HG02678 (cell line): ENCODE results near the gene NLRP7.
"Not testable (repeated sequence)": the region's sequence is repeated elsewhere in the genome, so short reads cannot be mapped to it uniquely, and the experiment has no call there.

ENCODE experiments used
- ATAC-seq: cut with Tn5 transposase; IDR thresholded peaks from one replicate; pipeline ENCODE4 v1.9.1; 2021; ENCODE audit warnings: mild to moderate bottlenecking, moderate library complexity; ENCODE audit not compliant: unreplicated experiment

Gene NLRP7

GRCh38 chr19:54947381-54947780 lies at the start of gene NLRP7:
Gene NLRP7, minus strand, starts transcription at chr19:54947530.
- ATAC-seq = no peak

DNA sequence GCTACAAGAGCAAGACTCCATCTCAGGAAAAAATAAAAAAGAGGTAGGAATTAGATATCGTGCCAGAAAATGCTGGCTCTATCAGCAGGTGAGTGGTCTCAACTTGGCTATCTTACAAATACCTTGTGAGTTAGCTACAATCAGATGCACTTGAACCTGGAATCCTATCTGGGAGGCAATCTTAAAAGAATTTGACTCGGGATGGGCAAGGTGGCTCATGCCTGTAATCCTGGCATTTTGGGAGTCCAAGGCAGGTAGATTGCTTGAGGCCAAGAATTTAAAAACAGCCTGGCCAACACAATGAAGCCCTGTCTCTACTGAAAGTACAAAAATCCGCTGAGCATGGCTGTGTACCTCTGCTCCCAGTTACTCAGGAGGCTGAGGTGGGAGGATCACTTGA lies 48.2 kb upstream of the NLRP7 start:
- no peak for ATAC-seq

DNA sequence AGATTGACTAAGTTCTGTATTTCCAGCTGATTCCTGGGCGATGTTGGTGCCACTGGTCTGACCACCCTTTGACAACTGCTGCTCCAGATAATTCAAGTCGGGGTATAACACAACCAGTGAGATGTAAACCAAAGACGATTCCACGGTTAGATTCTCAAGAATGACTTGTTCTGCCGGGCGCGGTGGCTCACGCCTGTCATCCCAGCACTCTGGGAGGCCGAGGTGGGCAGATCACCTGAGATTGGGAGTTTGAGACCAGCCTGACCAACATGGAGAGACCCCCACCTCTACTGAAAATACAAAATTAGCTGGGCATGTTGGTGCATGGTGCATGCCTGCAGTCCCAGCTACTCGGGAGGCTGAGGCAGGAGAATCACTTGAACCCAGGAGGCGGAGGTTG lies 42.2 kb upstream of the NLRP7 start:
- not testable (repeated sequence) for ATAC-seq

DNA sequence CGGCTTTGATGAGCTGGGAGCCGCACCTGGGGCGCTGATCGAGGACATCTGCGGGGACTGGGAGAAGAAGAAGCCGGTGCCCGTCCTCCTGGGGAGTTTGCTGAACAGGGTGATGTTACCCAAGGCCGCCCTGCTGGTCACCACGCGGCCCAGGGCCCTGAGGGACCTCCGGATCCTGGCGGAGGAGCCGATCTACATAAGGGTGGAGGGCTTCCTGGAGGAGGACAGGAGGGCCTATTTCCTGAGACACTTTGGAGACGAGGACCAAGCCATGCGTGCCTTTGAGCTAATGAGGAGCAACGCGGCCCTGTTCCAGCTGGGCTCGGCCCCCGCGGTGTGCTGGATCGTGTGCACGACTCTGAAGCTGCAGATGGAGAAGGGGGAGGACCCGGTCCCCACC lies 35.2 kb upstream of the NLRP7 start:
- ATAC-seq = not testable (repeated sequence)

GRCh38 chr19:54973229-54974090 lies 26.1 kb upstream of the NLRP7 start:
- ATAC-seq = not testable (repeated sequence)

- ATAC-seq = not testable (repeated sequence)
Measured at GRCh38 chr19:54971446-54971845, 24.1 kb upstream of the NLRP7 start.

DNA sequence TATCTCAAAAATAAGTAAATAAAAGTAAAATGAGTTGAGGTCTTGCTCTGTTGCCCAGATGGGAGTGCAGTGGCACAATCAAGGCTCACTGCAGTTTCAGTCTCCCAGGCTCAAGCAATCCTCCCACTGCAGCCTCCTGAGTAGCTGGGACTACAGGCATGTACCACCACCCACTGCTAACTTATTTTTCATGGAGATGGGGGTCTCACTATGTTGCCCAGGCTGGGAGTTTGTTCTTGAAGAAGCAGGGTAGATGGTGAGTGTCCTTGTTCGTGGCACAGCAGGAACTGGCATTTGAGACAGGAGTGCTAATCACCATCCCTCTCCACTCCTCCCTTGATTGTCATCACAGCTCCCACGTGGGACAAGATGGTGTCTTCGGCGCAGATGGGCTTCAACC lies 22.3 kb upstream of the NLRP7 start:
- no peak for ATAC-seq

DNA sequence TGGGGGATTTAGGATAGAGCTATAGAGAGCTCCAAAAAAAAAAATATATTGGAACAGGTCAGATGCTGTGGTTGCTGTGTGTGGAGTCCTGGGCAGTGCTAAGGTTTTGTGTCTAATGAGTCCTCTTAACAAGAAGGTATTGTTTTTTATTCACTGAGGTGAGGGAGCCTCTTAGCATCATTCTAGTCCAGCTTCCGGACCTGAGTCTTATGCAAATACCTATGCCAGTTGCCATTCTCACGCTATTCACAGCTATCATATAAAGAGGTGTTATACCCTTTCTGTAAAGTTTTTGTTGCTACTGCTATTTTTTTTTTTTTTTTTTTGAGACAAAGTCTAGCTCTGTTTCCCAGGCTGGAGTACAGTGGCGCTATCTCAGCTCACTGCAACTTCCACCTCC lies 20.3 kb upstream of the NLRP7 start:
- no peak for ATAC-seq

DNA sequence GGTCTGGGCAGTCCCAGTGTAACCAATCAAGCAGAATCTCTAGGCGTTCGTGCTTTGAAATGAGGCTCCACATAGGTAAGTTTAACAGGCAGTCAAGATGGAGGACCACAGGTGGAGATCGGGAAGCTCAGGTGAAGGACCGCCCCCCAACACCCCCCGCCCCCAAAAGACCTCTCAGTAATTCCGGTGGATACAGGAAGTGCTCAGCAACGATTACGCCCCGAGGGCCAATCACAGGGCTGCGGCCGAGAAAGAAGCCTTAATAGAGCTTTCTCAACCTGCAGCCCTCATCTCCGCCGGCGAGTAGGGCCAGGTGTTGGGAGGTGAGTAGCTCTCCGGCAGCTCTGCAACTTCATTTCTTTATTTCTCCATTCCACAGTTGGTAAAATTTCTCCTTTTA lies 17.7 kb upstream of the NLRP7 start:
- ATAC-seq = not testable (repeated sequence)

DNA sequence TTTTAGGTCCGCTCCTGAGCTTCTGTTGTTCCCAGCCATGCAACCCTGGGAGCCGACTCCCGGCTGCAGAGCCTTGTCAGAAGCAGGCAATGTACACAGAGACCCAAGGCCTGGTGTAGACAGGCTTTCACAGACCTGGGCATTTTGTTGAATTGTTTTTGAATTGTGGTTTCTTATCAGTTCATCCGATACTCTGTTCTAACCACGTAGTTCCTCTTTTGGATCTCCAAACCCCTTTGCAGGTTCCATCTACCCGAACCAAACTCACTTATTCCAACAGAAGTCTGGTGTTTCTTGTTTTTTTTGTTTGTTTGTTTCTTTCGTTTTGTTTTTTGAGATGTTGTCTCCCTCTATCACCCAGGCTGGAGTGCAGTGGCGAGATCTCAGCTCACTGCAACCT lies 12.5 kb upstream of the NLRP7 start:
- no peak for ATAC-seq

DNA sequence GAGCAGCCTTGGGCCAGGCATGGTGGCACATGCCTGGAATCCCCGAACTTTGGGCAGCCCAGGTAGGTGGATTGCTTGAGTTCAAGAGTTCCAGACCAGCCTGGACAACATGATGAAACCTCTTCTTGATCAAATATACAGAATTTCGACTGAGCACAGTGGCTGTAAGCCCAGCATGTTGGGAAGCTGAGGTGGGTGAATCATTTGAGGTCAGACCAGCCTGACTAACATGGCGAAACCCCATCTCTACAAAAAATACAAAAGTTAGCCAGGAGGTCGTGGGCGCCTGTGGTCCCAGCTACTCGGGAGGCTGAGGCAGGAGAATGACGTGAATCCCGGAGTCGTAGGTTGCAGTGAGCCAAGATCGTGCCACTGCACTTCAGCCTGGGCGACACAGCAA lies 8.0 kb upstream of the NLRP7 start:
- ATAC-seq = no peak

DNA sequence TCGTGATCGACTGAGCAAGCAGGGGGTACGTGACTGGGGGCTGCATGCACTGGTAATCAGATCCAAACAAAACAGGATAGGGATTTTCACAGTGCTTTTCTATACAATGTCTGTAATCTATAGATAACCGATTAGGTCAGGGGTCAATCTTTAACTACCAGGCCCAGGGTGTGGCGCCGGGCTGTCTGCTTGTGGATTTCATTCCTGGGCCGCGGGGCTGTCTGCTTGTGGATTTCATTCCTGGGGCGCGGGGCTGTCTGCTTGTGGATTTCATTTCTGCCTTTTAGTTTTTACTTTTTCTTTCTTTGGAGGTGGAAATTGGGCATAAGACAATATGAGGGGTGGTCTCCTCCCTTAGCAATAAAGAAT lies 6.0 kb upstream of the NLRP7 start:
- ATAC-seq = not testable (repeated sequence)

GRCh38 chr19:54952591-54953344 lies 5.4 kb upstream of the NLRP7 start:
- ATAC-seq = no peak

GRCh38 chr19:54950580-54950979 lies 3.2 kb upstream of the NLRP7 start:
- ATAC-seq = not testable (repeated sequence)

- no peak for ATAC-seq
Measured at GRCh38 chr19:54949412-54949811, 2.1 kb upstream of the NLRP7 start.

DNA sequence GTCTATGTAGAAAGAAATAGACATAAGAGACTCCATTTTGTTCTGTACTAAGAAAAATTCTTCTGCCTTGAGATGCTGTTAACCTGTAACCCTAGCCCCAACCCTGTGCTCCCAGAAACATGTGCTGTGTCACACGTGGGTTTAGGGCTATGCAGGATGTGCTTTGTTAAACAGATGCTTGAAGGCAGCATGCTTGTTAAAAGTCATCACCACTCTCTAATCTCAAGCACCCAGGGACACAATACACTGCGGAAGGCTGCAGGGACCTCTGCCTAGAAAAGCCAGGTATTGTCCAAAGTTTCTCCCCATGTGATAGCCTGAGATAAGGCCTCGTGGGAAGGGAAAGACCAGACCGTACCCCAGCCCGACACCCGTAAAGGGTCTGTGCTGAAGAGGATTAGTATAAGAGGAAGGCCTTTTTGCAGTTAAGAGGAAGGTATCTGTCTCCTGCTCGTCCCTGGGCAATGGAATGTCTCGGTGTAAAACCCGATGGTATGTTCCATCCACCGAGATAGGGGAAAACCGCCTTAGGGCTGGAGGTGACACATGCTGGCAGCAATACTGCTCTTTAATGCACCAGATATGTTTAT lies 3.5 kb downstream of the NLRP7 start:
- not testable (repeated sequence) for ATAC-seq

DNA sequence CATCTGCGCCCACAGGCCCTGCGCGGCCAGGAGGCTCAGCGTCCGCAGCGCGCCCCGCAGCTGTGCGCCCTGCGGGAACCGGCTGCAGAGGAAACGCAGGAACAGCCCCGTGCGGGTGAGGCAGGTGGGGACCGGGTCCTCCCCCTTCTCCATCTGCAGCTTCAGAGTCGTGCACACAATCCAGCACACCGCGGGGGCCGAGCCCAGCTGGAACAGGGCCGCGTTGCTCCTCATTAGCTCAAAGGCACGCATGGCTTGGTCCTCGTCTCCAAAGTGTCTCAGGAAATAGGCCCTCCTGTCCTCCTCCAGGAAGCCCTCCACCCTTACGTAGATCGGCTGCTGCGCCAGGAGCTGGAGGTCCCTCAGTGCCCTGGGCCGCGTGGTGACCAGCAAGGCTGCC lies 7.8 kb downstream of the NLRP7 start:
- not testable (repeated sequence) for ATAC-seq

DNA sequence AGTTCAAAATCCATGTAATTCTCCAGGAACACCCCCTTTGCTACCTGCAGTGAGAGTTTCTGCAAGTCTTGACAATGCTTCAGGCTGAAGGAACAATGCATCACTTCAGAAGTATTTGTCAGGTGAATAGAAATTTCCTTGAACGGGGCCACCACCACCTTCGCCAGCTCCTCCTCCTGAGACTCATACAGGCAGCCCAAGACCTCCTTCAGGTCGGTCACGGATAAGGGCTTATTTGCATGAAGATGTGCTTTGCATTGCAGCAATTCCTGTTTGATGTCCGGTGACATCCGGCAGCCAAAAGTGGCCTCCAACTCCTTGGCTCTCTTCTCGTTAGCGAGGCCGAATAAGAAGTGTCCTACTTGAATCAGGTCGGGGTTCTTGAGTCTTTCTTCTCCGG lies 8.4 kb downstream of the NLRP7 start:
- ATAC-seq = no peak

DNA sequence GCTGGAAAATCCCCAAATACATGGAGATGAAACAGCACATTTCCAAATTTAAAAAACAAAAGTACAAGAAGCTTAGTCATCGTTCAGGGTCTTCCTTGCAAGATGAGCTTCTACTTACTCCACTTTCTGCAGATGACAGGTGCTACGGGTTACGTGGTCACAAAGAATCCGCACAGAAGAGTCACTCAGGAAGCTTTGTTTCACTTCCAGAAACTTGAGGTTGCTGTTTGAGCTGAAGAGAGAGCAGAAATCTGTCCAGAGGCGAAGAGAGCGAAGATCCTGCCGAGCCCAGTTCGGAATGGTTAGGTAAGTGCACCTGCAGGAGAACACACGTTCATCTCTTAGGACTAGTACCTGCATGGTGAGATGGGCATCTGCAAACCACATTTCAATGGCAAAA lies 9.4 kb downstream of the NLRP7 start:
- no peak for ATAC-seq

- ATAC-seq = no peak
Measured at GRCh38 chr19:54928299-54928698, 19.0 kb downstream of the NLRP7 start.

DNA sequence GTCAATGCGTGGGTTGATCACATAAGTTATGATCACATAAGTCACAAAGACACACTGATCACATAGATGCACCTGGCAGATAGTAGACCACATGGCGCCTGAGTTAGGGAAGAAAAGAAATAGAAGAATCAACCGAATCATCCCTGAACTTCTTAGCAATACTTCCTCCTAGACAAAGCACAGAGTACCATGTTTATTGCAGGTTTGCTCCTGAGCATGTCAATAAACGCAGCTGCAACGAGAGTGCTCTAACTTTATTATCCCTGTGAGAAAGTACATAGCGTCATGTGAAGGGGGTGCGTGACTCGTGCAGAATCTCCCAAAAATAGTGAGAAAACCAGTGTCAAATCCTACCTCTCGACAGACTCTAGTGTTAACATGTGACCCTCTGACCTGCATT lies 24.1 kb downstream of the NLRP7 start:
- ATAC-seq = no peak

- no peak for ATAC-seq
Measured at GRCh38 chr19:54921082-54921481, 26.2 kb downstream of the NLRP7 start.
